Uterus (tissue), 4 donors: ENCODE measurements around the gene FOXC1. TPM values are rescaled to one million over a fixed set of nuclear protein-coding genes. Genes with fewer than 3 reads are reported as not detected.

ENCODE experiments used
- DNase-seq, 2 donors: peaks; one replicate each; pipeline ENCODE4 v3.0.0-alpha.2; 2019 to 2020
- H3K27ac ChIP-seq, 2 donors: fragments of 200-600 bp; sonication (generic); 1 replicate in 1 of 2; 2 replicates in 1 of 2; pipeline ENCODE4 v1.5.1; 2016 to 2018
- H3K27me3 ChIP-seq, 2 donors: fragments of 200-600 bp; sonication (generic); one replicate each; pipeline ENCODE4 v1.5.1; 2018 to 2019; ENCODE audit warnings: control low read depth in 1 of 2
- H3K36me3 ChIP-seq, 2 donors: fragments of 200-600 bp; sonication (generic); one replicate each; pipeline ENCODE4 v1.5.1; 2019; ENCODE audit warnings: control low read depth in 1 of 2
- H3K4me1 ChIP-seq, 2 donors: fragments of 200-600 bp; sonication (generic); one replicate each; pipeline ENCODE4 v1.5.1; 2018 to 2019; ENCODE audit warnings: control low read depth in 1 of 2
- H3K4me3 ChIP-seq, 2 donors: fragments of 200-600 bp; sonication (generic); 1 replicate in 1 of 2; 2 replicates in 1 of 2; pipeline ENCODE4 v1.5.1; 2018 to 2019; ENCODE audit warnings: mild to moderate bottlenecking in 1 of 2
- H3K9me3 ChIP-seq, 2 donors: fragments of 200-600 bp; sonication (generic); one replicate each; pipeline ENCODE4 v1.5.1; 2019; ENCODE audit warnings: control low read depth in 1 of 2
- POLR2A ChIP-seq, 2 donors: fragments of 450-650 bp; IDR thresholded peaks; one replicate each; pipeline ENCODE4 v1.6.1; 2016; ENCODE audit warnings: antibody characterized with exemption in 2 of 2, mild to moderate bottlenecking in 1 of 2, moderate library complexity in 1 of 2
- intact Hi-C: fragments of 100-400 bp; cut with DNase I; formaldehyde crosslinking; loops from one replicate; pipeline ENCODE4 v1.15.1; 2023; ENCODE audit warnings: low total_unique reads
- total RNA-seq, 4 donors: library from RNA; depleted of rRNA in 3 of 4; stranded (reverse); fragments of >200 nt in 3 of 4; gene quantifications; one replicate each; pipeline versions ENCODE4 v1.1.0 to v1.2.4, GENCODE V29; 2014 to 2023
- TF ChIP-seq, protein P1 (sequence below), 4 experiments: fragments of 200-600 bp in 2 of 4; fragments of 450-650 bp in 2 of 4; sonication (generic) in 2 of 4; IDR thresholded peaks; one replicate each; pipeline ENCODE4 v1.5.1; 2016 to 2019; ENCODE audit warnings: antibody characterized with exemption in 4 of 4, mild to moderate bottlenecking in 2 of 4, moderate library complexity in 1 of 4
- donor health status: DM: yes; HTN: yes; CAD: no.

The FOXC1 gene
- total RNA-seq, 4 donors from 2014 or later: 1.8 to 15.2 (median 5.1) TPM

DNA sequence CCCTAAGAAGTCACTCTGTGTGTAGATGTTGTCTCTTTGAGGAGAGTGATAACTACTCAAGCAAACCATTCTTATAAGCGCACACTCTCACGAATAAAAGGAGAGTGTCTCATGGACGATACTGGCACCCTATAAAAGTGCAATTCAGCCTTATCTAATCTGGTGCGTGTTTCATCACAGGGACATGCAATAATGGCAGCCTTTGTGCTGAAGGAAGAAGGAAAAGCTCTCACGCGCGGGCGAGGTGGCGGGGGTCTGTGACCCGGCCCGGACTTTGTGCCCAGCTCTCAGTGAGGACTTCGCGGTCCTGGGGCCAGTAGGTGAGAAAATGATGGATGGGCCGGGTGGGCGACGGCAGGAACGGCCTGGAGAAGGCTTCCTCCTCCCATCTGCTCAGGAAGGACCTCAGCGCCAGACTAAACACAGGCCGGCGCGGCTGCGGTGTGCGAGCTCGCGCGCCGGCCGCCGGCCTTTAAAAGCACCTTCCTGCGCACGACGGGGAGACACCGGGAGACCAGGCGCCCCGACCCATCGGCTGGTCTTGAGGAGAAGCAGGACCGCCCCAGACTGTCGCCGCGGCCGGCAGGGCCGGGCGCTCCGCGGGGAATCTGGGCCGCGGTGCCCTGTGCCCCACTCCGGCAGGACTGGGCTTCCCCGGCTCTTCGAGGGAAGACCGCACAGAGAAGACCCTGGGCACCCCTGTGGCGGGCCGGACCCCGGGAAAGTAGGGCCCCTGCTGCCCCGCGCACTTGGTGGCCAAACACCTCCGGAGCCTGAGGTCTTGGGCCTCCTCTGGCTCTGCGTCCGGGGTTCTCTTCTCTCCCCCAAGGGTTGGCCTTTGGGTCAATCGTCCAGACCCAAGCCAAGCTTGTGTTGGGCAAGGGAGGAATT lies 8.3 kb upstream of the FOXC1 start:
- Histone ChIP-seq H3K36me3 (no peaks in the 10 kb centered on the region), H3K27ac (no peak overlapping the region), H3K4me1 (peaks cover 0 to 6% of the 10 kb centered on the region in 2 donors), H3K9me3 (no peaks in the 10 kb centered on the region), H3K27me3 (peaks cover 15 to 19% of the 10 kb centered on the region in 2 donors), H3K4me3 (no peak overlapping the region)
- TF ChIP-seq, protein P1, sequence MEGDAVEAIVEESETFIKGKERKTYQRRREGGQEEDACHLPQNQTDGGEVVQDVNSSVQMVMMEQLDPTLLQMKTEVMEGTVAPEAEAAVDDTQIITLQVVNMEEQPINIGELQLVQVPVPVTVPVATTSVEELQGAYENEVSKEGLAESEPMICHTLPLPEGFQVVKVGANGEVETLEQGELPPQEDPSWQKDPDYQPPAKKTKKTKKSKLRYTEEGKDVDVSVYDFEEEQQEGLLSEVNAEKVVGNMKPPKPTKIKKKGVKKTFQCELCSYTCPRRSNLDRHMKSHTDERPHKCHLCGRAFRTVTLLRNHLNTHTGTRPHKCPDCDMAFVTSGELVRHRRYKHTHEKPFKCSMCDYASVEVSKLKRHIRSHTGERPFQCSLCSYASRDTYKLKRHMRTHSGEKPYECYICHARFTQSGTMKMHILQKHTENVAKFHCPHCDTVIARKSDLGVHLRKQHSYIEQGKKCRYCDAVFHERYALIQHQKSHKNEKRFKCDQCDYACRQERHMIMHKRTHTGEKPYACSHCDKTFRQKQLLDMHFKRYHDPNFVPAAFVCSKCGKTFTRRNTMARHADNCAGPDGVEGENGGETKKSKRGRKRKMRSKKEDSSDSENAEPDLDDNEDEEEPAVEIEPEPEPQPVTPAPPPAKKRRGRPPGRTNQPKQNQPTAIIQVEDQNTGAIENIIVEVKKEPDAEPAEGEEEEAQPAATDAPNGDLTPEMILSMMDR (IDR thresholded peaks at IDR 0.05): no peak
- no peak for TF ChIP-seq POLR2A (IDR thresholded peaks at IDR 0.05)
- intact Hi-C loops: loop anchor here (5.0 kb wide), 2 partner anchors 596 to 1031 kb away; no protein-coding TSS in a partner anchor
- DNase-seq: no peak

DNA sequence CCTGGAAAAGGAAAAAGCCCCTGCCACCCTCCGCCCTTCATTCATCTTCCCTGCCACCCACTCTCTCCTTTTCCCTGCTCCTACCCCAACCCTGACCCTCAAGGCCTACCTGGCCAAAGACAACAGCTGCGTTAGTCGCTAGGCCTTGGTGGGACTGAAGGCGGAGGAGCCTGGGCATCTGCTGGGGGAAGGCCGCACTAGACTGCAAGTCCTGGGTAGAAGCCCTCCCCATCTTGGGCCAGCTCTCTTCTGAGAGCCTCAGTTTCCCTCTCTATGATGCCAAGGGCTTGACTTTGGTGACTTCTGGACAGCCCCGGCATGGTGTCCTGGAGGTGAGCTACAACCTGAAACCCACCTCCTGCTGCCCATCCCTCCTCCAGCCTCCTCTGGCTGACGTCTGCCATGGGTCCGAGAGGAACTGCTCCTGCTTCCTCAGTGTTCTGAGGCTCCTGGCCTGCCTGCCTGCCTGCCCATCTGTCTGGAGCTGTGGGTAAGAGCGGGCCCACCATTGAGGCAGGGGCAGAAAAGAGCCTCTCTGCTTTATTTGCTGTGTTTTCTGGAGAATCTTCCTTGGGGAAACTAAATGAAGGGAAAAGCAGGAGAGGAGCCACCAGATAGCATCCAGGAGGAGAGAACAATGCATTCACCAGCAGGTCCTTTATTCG lies 7.5 kb upstream of the FOXC1 start:
- no peak for TF ChIP-seq POLR2A (IDR thresholded peaks at IDR 0.05)
- TF ChIP-seq, protein P1 (IDR thresholded peaks at IDR 0.05): no peak
- H3K4me3 ChIP-seq: no peak overlapping the region
- peaks cover 23% of the 10 kb centered on the region in 2 donors for H3K27me3 ChIP-seq
- H3K27ac ChIP-seq: no peak overlapping the region
- DNase-seq: no peak
- H3K9me3 ChIP-seq: no peaks in the 10 kb centered on the region
- H3K4me1 ChIP-seq: peaks cover 0 to 6% of the 10 kb centered on the region in 2 donors
- intact Hi-C loops: loop anchor here (5.0 kb wide), 2 partner anchors 595 to 1030 kb away; no protein-coding TSS in a partner anchor
- H3K36me3 ChIP-seq: no peaks in the 10 kb centered on the region

DNA sequence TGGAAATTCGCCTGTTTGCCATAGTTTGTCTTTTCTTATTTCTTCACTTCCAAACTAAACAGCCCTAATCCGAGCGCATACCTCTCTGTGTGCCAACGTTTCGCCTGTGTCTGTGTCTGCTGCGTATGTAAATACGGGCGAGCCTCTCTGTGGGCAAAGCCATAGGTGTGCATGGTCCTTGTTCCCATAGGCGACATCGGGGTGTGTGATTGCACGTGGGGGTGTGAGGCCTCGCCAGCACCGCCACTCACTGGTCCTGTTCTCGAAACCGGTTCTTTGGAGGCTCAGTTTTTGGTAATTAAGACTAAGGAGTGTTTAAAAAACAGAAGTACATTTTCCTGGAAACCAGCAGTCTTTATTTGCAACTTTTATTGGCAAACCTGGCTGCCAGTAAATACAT lies 6.0 kb upstream of the FOXC1 start:
- Histone ChIP-seq H3K4me3 (no peak overlapping the region), H3K9me3 (no peaks in the 10 kb centered on the region), H3K27ac (no peak overlapping the region), H3K4me1 (peaks cover 0 to 6% of the 10 kb centered on the region in 2 donors), H3K36me3 (no peaks in the 10 kb centered on the region), H3K27me3 (peaks cover 32 to 37% of the 10 kb centered on the region in 2 donors)
- no peak for DNase-seq
- TF ChIP-seq, protein P1 (IDR thresholded peaks at IDR 0.05): no peak
- no peak for TF ChIP-seq POLR2A (IDR thresholded peaks at IDR 0.05)
- intact Hi-C loops: loop anchor here (5.0 kb wide), 2 partner anchors 594 to 1029 kb away; no protein-coding TSS in a partner anchor

DNA sequence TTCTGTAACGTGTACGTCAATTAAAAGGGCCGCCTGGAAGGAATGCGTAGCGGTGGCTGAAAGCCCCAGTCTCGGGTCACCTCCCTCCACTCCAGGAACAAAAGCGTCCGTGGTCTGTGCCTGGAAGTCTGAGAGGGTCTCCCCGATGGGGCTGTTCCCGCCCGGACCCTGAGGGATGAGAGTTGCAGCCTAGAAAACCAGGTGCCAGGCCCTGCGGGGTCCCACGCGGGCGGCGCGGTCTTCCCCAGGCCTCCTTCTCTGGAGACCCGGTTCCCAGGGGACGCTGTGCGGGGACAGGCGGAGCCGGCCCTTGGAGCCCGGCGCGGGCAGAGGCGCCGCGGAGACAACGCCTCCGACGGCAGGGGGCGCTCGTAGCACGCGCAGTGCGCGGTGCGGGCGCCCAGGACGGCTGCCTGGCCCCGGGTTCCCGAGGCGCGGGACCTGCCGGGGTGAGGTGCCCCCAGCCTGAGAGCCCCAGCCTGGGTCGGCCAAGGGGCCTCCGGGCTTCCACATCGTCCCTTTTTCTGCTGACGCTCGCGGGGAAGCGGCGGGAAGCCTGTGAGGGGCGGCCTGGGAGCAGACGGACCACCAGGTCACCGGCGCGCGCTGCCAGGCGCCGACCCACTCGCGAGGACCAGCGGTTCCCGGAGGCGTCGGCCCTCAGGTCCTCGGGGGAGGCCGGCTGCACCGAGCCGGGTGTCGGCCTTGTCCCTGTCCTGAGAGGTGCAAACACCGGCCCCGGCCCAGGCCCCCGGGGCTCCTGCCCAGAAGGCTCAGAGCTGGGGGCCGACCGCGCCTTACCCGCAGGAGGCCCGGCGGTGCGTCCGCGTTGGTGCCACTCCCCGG lies 5.3 kb upstream of the FOXC1 start:
- H3K9me3 ChIP-seq: no peaks in the 10 kb centered on the region
- TF ChIP-seq, protein P1 (IDR thresholded peaks at IDR 0.05): peak; percentile 85 to 93 (median 92)
- peak in 1 of 2 donors; percentile 12 for TF ChIP-seq POLR2A (IDR thresholded peaks at IDR 0.05)
- peak in 1 of 2 donors; percentile 58 for DNase-seq
- peaks cover 0 to 11% of the 10 kb centered on the region in 2 donors for H3K4me1 ChIP-seq
- H3K36me3 ChIP-seq: no peaks in the 10 kb centered on the region
- H3K27ac ChIP-seq: no peak overlapping the region
- intact Hi-C loops: loop anchor here (5.0 kb wide), 3 partner anchors 593 to 1028 kb away; no protein-coding TSS in a partner anchor
- peaks cover 32 to 37% of the 10 kb centered on the region in 2 donors for H3K27me3 ChIP-seq
- peak overlapping the region in 1 of 2 donors; percentile 19 for H3K4me3 ChIP-seq
